ENCODE results near the gene ATP5F1B. TPM values are rescaled to one million over a fixed set of nuclear protein-coding genes. Genes with fewer than 3 reads are reported as not detected.
A peak's percentile ranks its signal among the peaks of the same experiment; 100 is the strongest.

The ATP5F1B gene
- total RNA-seq, 1 donor from 2014 or later = 3,068 TPM

DNA sequence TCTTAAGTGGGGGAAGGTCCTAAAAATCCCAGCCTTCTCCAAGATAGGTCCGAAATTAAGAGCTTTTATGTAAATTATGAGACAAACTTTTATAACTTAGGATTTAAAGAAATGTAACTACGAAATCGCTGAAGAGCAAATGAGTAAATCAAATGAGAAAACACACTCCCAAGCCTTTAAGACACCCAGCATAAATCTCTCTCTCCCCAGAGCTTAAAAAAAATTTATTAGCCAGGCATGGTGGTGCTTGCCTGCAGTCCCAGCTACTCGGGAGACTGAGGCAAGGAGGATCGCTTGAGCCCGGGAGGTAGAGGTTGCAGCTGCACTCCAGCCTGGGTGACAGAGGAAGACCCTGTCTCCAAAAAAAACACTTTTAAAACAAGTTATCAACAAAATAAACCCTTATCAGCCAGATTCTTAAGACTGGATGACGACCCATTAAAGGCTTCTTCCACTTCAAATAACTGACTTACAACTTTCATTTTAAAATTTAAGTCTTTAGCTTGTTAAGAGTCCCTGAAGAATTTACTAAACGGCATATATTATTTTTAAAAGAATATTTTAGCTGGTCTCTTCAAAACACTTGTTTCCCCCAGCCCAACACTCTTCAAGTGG lies 39.1 kb upstream of the ATP5F1B start:
- TF ChIP-seq, protein P1, sequence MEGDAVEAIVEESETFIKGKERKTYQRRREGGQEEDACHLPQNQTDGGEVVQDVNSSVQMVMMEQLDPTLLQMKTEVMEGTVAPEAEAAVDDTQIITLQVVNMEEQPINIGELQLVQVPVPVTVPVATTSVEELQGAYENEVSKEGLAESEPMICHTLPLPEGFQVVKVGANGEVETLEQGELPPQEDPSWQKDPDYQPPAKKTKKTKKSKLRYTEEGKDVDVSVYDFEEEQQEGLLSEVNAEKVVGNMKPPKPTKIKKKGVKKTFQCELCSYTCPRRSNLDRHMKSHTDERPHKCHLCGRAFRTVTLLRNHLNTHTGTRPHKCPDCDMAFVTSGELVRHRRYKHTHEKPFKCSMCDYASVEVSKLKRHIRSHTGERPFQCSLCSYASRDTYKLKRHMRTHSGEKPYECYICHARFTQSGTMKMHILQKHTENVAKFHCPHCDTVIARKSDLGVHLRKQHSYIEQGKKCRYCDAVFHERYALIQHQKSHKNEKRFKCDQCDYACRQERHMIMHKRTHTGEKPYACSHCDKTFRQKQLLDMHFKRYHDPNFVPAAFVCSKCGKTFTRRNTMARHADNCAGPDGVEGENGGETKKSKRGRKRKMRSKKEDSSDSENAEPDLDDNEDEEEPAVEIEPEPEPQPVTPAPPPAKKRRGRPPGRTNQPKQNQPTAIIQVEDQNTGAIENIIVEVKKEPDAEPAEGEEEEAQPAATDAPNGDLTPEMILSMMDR (IDR thresholded peaks at IDR 0.05; ENCODE audit: borderline replicate concordance) = no peak
- Histone ChIP-seq H3K9me3 (replicated peaks) (no peaks in the 10 kb centered on the region), H3K27me3 (ENCODE audit: low read depth) (no peaks in the 10 kb centered on the region), H3K4me3 (peak overlapping the region; percentile 95), H3K4me1 (peaks cover 92% of the 10 kb centered on the region), H3K36me3 (peaks cover 15% of the 10 kb centered on the region), H3K27ac (replicated peaks) (peak overlapping the region; percentile 97)
- no peak for DNase-seq
- intact Hi-C loops (cut with micrococcal nuclease) = no loop called here

DNA sequence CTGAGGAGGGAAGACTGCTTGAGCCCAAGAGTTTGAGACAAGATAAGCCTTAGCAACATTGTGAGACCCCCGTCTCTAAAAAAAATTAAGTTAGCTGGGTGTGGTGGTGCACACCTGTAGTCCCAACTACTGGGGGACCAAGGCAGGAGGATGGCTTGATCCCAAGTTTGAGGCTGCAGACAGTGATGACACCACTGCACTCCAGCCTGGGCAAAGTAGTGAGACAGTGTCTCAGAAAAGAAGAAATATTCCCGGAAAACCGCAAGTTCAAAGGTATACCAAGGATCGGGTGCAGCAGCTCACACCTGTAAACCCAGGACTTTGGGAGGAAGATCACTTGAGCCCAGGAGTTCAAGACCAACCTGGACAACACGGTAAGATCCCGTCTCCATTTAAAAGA lies 36.5 kb upstream of the ATP5F1B start:
- DNase-seq = no peak
- H3K27ac ChIP-seq (replicated peaks) = no peak overlapping the region
- no peak overlapping the region for H3K4me3 ChIP-seq

DNA sequence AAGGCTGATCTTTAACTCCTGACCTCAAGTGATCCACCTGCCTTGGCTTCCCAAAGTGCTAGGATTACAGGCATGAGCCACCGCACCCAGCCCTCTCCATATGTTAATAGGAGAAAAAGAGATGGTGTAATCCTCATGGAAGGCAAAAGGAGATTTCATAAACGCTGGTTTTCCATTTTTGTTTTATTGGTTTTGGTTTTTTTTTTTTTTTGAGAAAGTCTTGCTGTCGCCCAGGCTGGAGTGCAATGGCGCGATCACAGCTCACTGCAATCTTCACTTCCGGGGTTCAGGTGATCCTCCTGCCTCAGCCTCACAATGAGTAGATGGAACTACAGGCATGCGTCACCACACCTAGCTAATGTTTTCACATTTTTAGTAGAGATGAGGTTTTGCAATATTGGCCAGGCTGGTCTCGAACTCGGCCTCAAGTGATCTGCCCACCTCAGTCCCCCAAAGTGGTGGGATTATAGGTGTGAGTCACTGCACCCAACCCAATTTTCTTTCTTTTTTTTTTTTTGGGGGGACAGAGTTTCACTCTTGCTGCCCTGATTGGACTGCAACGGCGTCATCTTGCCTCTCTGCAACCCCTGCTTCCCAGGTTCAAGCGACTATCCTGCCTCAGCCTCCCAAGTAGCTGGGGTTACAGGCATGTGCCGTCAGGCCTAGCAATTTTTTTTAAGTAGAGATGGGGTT lies 34.2 kb upstream of the ATP5F1B start:
- intact Hi-C loops (cut with micrococcal nuclease) = no loop called here
- no peak overlapping the region for H3K27ac ChIP-seq (replicated peaks)
- peaks cover 18% of the 10 kb centered on the region for H3K36me3 ChIP-seq

More for the DNA sequence above, 36.5 kb upstream of the ATP5F1B start:
- H3K4me1 ChIP-seq = peaks cover 99% of the 10 kb centered on the region
- H3K36me3 ChIP-seq = peaks cover 19% of the 10 kb centered on the region
- no peaks in the 10 kb centered on the region for H3K9me3 ChIP-seq (replicated peaks)
- intact Hi-C loops (cut with micrococcal nuclease) = no loop called here
- TF ChIP-seq, protein P1 (IDR thresholded peaks at IDR 0.05; ENCODE audit: borderline replicate concordance) = no peak
- no peaks in the 10 kb centered on the region for H3K27me3 ChIP-seq (ENCODE audit: low read depth)

DNA sequence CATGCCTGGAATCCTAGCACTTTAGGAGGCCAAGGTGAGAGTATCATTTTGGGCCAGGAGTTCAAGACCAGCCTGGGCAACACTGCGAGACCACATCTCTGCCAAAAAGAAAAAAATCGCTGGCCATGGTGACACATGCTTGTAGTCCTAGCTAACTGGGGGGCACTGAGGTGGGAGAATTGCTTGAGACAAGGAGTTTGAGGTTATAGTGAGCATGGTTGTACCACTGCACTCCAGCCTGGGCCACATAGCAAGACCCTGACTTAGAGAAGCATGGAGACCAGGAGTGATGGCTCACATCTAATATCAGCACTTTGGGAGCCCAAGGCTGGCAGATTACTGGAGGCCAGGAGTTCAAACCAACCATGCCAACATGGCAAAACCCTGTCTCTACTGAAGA lies 33.1 kb upstream of the ATP5F1B start:
- no peak for DNase-seq
- Histone ChIP-seq H3K36me3 (peaks cover 14% of the 10 kb centered on the region), H3K4me1 (peaks cover 93% of the 10 kb centered on the region), H3K27ac (replicated peaks) (no peak overlapping the region), H3K4me3 (no peak overlapping the region), H3K27me3 (ENCODE audit: low read depth) (no peaks in the 10 kb centered on the region), H3K9me3 (replicated peaks) (no peaks in the 10 kb centered on the region)
- intact Hi-C loops (cut with micrococcal nuclease) = no loop called here
- TF ChIP-seq, protein P1 (IDR thresholded peaks at IDR 0.05; ENCODE audit: borderline replicate concordance) = no peak

More for the DNA sequence above, 34.2 kb upstream of the ATP5F1B start:
- TF ChIP-seq, protein P1 (IDR thresholded peaks at IDR 0.05; ENCODE audit: borderline replicate concordance) = no peak
- peaks cover 99% of the 10 kb centered on the region for H3K4me1 ChIP-seq
- DNase-seq = no peak
- no peaks in the 10 kb centered on the region for H3K9me3 ChIP-seq (replicated peaks)
- H3K4me3 ChIP-seq = no peak overlapping the region
- H3K27me3 ChIP-seq (ENCODE audit: low read depth) = no peaks in the 10 kb centered on the region

DNA sequence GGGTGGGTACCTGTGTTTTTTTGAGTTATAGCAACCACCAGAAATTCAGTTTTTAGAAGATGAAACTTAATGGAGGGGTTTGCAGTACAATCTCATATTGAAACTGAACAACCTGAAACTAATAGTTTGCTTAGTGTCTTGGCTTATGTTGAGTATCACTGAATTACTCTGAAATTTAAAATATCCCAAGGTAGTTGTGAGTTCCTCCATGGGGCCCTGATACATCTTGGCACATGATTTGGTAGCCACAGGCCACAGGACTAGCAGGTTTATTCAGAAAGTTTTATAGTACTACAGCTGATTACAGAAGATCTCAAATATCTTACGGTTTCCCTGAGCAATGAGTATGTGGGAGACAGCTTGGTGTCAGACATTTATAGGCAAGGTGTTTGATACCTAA lies 31.9 kb upstream of the ATP5F1B start:
- Histone ChIP-seq H3K9me3 (replicated peaks) (no peaks in the 10 kb centered on the region), H3K4me1 (peaks cover 93% of the 10 kb centered on the region), H3K27me3 (ENCODE audit: low read depth) (no peaks in the 10 kb centered on the region), H3K27ac (replicated peaks) (no peak overlapping the region), H3K36me3 (peaks cover 12% of the 10 kb centered on the region), H3K4me3 (no peak overlapping the region)
- TF ChIP-seq, protein P1 (IDR thresholded peaks at IDR 0.05; ENCODE audit: borderline replicate concordance) = no peak
- no peak for DNase-seq
- intact Hi-C loops (cut with micrococcal nuclease) = no loop called here

All from left ventricle myocardium inferior (tissue), 1 donor.